ENCODE data around the gene MCOLN1.

The MCOLN1 gene

GRCh38 chr19:7540761-7541474 lies 18.5 kb downstream of the MCOLN1 start:
- Mint-ChIP-seq H3K9me3 (no peaks in the 10 kb centered on the region), H3K36me3 (ENCODE audit: low read depth) (peaks cover 30% of the 10 kb centered on the region), H3K4me3 (no peak overlapping the region)

GRCh38 chr19:7541475-7541824 lies 19.0 kb downstream of the MCOLN1 start:
- peaks cover 33% of the 10 kb centered on the region for H3K36me3 Mint-ChIP-seq (ENCODE audit: low read depth)
- no peaks in the 10 kb centered on the region for H3K9me3 Mint-ChIP-seq
- H3K4me3 Mint-ChIP-seq = no peak overlapping the region
- no peak overlapping the region for H3K27ac Mint-ChIP-seq
- H3K4me1 Mint-ChIP-seq (ENCODE audit: low read depth) = peaks cover 21% of the 10 kb centered on the region
- no peaks in the 10 kb centered on the region for H3K27me3 Mint-ChIP-seq

More at GRCh38 chr19:7540761-7541474, 18.5 kb downstream of the MCOLN1 start:
- Mint-ChIP-seq H3K27me3 (no peaks in the 10 kb centered on the region), H3K4me1 (ENCODE audit: low read depth) (peaks cover 21% of the 10 kb centered on the region), H3K27ac (no peak overlapping the region)

DNA sequence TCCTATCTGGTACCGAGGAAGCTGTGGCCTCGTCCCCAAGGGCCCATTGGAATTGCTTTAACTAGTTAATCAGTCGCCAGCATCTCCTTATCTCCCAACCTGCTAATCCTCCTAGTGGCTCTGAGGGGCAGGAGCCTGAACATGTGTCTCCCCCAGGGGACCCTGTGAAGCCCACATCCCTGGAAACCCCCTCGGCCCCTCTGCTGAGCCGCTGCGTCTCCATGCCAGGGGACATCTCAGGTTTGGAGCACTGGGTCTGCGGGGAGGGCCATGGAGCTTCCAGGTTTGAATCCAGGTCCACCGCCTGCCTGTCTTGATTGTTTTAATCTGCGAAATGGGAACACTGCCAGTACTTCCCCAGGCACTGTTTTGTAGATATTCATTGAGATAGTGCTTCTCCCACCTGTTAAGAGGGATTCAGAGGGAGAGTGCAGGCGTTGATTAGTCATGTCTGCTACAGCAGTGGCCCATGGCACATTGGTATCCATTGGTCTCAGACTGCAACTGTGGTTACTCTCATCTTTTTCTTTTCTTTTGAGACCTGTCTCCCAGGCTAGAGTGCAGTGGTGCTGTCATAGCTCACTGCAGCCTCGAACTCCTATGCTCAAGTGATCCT lies 19.5 kb downstream of the MCOLN1 start:
- H3K27ac Mint-ChIP-seq = no peak overlapping the region
- no peaks in the 10 kb centered on the region for H3K27me3 Mint-ChIP-seq
- H3K4me3 Mint-ChIP-seq = no peak overlapping the region
- H3K4me1 Mint-ChIP-seq (ENCODE audit: low read depth) = peaks cover 20% of the 10 kb centered on the region
- H3K9me3 Mint-ChIP-seq = no peaks in the 10 kb centered on the region
- peaks cover 32% of the 10 kb centered on the region for H3K36me3 Mint-ChIP-seq (ENCODE audit: low read depth)

DNA sequence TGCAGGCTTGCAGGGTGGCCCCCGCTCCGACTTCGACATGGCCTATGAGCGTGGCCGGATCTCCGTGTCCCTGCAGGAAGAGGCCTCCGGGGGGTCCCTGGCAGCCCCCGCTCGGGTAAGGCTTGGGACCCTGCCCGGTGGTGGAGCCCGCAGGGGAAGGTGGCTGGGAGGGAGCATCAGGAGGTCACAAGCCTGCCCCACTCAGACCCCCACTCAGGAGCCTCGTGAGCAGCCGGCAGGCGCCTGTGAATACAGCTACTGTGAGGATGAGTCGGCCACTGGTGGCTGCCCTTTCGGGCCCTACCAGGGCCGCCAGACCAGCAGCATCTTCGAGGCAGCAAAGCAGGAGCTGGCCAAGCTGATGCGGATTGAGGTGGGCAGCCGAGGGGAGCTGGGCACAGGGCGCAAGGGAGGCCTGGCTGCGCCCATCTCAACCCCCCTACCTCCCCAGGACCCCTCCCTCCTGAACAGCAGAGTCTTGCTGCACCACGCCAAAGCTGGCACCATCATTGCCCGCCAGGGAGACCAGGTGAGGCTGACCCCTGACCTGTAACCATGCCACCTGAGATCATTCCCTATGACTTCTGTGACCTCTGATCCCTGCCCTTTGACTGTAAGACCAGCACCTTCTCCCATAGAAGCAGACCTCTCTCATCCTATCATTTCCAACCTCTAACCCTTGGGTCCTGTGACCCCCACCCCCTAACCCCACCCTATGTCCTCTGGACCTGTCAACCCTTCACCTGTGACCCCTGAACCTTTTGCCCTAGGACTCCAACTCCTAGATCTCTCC lies 20.3 kb downstream of the MCOLN1 start:
- peaks cover 29% of the 10 kb centered on the region for H3K36me3 Mint-ChIP-seq (ENCODE audit: low read depth)
- H3K4me1 Mint-ChIP-seq (ENCODE audit: low read depth) = peaks cover 22% of the 10 kb centered on the region
- no peak overlapping the region for H3K4me3 Mint-ChIP-seq
- no peaks in the 10 kb centered on the region for H3K9me3 Mint-ChIP-seq
- H3K27ac Mint-ChIP-seq = peak overlapping the region; percentile 2
- H3K27me3 Mint-ChIP-seq = no peaks in the 10 kb centered on the region

DNA sequence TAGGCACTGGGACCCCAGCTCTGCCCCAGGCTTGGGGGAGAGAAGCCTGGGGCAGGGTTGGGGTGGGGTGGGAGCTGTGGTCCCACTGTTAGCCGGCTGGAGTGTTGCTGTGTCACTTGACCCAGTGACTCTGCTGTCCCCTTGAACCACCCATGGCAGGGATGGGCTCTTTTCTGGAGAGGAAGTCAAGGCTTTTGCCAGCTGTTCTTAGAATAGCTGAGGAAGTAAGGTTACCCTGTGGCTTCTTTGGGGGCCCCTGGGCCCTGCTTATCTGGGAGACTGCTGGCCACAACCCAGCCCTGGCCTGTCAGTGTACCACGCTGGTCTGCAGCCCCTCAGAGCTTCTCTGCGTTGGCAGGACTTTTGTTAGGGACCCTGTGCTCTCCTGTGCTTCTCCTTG lies 22.2 kb downstream of the MCOLN1 start:
- H3K4me1 Mint-ChIP-seq (ENCODE audit: low read depth) = peaks cover 22% of the 10 kb centered on the region
- peak overlapping the region; percentile 79 for H3K27ac Mint-ChIP-seq

DNA sequence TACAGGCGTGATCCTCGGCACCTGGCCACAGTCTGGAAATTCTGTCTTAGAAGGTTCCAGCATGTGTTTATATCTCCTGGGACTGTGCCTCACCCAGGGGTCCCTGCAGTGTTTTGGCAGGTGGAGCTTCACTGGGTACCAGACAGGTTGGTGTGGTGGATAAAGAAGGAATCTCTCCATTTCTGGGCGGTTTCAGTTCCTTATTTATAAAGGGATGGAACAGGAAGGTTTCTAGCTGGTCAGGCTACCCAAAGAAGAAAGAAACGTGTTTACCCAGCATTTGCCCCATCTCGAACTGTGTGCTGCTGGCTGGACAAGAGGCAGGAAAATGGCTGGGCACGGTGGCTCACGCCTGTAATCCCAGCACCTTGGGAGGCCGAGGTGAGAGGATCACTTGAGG lies 22.9 kb downstream of the MCOLN1 start:
- Mint-ChIP-seq H3K4me3 (no peak overlapping the region), H3K27ac (peak overlapping the region; percentile 31), H3K4me1 (ENCODE audit: low read depth) (peaks cover 22% of the 10 kb centered on the region), H3K27me3 (no peaks in the 10 kb centered on the region), H3K36me3 (ENCODE audit: low read depth) (peaks cover 26% of the 10 kb centered on the region), H3K9me3 (no peaks in the 10 kb centered on the region)

More for the DNA sequence above, 22.2 kb downstream of the MCOLN1 start:
- no peaks in the 10 kb centered on the region for H3K9me3 Mint-ChIP-seq
- H3K36me3 Mint-ChIP-seq (ENCODE audit: low read depth) = peaks cover 27% of the 10 kb centered on the region
- no peak overlapping the region for H3K4me3 Mint-ChIP-seq
- H3K27me3 Mint-ChIP-seq = no peaks in the 10 kb centered on the region

- Mint-ChIP-seq H3K4me3 (peak overlapping the region; percentile 2), H3K27me3 (no peaks in the 10 kb centered on the region), H3K9me3 (no peaks in the 10 kb centered on the region), H3K27ac (peak overlapping the region; percentile 61), H3K4me1 (ENCODE audit: low read depth) (peaks cover 22% of the 10 kb centered on the region), H3K36me3 (ENCODE audit: low read depth) (peaks cover 24% of the 10 kb centered on the region)
These were observed 23.5 kb downstream of the MCOLN1 start for GRCh38 chr19:7545904-7546303.

DNA sequence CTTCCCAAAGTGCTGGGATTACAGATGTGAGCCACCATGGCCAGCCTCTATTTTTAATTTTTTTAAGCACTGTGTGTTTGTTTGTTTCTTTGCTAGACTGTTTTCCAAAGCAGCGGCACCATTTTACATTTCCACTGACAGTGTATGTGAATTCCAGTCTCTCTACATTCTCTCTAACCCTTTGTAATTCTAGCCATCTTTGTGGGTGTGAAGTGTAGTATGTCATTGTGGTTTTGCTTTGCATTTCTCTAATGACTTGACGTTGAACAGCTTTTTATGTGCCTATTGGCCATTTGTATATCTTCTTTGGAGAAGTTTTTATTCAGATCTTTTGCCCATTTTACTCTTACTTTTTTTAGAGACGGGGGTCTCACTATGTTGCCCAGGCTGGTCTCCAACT lies 24.7 kb downstream of the MCOLN1 start:
- Mint-ChIP-seq H3K4me3 (no peak overlapping the region), H3K27ac (peak overlapping the region; percentile 9), H3K36me3 (ENCODE audit: low read depth) (peaks cover 27% of the 10 kb centered on the region), H3K27me3 (no peaks in the 10 kb centered on the region), H3K9me3 (no peaks in the 10 kb centered on the region), H3K4me1 (ENCODE audit: low read depth) (peaks cover 19% of the 10 kb centered on the region)

DNA sequence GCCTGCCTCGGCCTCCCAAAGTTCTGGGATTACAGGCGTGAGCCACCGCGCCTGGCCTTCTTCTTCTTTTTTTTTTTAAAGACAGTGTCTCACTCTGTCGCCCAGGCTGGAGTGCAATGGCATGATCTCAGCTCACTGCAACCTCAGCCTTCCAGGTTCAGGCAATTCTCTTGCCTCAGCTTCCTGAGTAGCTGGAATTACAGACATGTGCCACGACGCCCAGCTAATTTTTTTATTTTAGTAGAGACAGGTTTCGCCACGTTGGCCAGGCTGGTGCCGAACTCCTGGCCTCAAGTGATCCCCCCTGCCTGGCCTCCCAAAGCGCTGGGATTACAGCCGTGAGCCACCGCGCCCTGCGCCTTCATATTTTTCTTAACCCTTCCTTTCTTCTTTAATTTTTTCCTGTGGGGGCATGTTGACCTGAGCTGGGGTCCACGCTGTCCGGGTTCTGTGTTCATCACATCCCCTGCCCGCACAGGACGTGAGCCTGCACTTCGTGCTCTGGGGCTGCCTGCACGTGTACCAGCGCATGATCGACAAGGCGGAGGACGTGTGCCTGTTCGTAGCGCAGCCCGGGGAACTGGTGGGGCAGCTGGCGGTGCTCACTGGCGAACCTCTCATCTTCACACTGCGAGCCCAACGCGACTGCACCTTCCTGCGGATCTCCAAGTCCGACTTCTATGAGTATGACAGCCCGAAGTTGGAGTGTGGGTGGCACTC lies 27.2 kb downstream of the MCOLN1 start:
- H3K27ac Mint-ChIP-seq = no peak overlapping the region
- peaks cover 22% of the 10 kb centered on the region for H3K36me3 Mint-ChIP-seq (ENCODE audit: low read depth)
- H3K9me3 Mint-ChIP-seq = no peaks in the 10 kb centered on the region
- H3K4me1 Mint-ChIP-seq (ENCODE audit: low read depth) = peaks cover 19% of the 10 kb centered on the region
- no peaks in the 10 kb centered on the region for H3K27me3 Mint-ChIP-seq
- no peak overlapping the region for H3K4me3 Mint-ChIP-seq

- Mint-ChIP-seq H3K4me1 (ENCODE audit: low read depth) (peaks cover 17% of the 10 kb centered on the region), H3K27me3 (no peaks in the 10 kb centered on the region), H3K36me3 (ENCODE audit: low read depth) (peaks cover 22% of the 10 kb centered on the region), H3K27ac (no peak overlapping the region), H3K9me3 (no peaks in the 10 kb centered on the region), H3K4me3 (no peak overlapping the region)
These were observed 27.8 kb downstream of the MCOLN1 start for GRCh38 chr19:7550169-7550770.

GRCh38 chr19:7550987-7551761 lies 28.8 kb downstream of the MCOLN1 start:
- Mint-ChIP-seq H3K27ac (no peak overlapping the region), H3K4me1 (ENCODE audit: low read depth) (peaks cover 10% of the 10 kb centered on the region), H3K4me3 (no peak overlapping the region), H3K36me3 (ENCODE audit: low read depth) (peaks cover 22% of the 10 kb centered on the region), H3K27me3 (no peaks in the 10 kb centered on the region), H3K9me3 (no peaks in the 10 kb centered on the region)

GRCh38 chr19:7552781-7553180 lies 30.4 kb downstream of the MCOLN1 start:
- H3K27ac Mint-ChIP-seq = no peak overlapping the region

DNA sequence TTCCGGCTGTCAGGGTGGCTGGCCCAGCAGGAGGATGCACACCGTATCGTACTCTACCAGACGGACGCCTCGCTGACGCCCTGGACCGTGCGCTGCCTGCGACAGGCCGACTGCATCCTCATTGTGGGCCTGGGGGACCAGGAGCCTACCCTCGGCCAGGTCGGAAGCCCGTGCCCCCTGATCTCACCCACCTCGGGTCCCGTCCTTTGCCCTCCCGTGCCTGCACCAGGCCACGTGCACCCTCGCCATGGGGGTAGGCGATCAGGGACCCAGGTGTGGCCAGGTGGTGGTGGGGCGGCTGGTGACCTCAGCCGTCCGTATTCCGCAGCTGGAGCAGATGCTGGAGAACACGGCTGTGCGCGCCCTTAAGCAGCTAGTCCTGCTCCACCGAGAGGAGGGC lies 32.1 kb downstream of the MCOLN1 start:
- peaks cover 36% of the 10 kb centered on the region for H3K36me3 Mint-ChIP-seq (ENCODE audit: low read depth)
- H3K4me3 Mint-ChIP-seq = no peak overlapping the region

More at GRCh38 chr19:7552781-7553180, 30.4 kb downstream of the MCOLN1 start:
- Mint-ChIP-seq H3K27me3 (no peaks in the 10 kb centered on the region), H3K9me3 (no peaks in the 10 kb centered on the region), H3K36me3 (ENCODE audit: low read depth) (peaks cover 27% of the 10 kb centered on the region), H3K4me3 (no peak overlapping the region), H3K4me1 (ENCODE audit: low read depth) (no peaks in the 10 kb centered on the region)

More for the DNA sequence above, 32.1 kb downstream of the MCOLN1 start:
- H3K27me3 Mint-ChIP-seq = no peaks in the 10 kb centered on the region
- no peaks in the 10 kb centered on the region for H3K4me1 Mint-ChIP-seq (ENCODE audit: low read depth)
- no peaks in the 10 kb centered on the region for H3K9me3 Mint-ChIP-seq
- H3K27ac Mint-ChIP-seq = no peak overlapping the region

Measured in stimulated activated naive CD8-positive, alpha-beta T cell treated with anti-CD3 and anti-CD28 coated beads, Interleukin-15, Interleukin-2, amounts not matched to agents 100 ng/mL and 50 ng/mL, for 24 hours (primary cell).